Endothelial cell of umbilical vein (primary cell): ENCODE measurements around the gene OR6K3. TPM values are rescaled to one million over a fixed set of nuclear protein-coding genes. Genes with fewer than 3 reads are reported as not detected.

Source experiments
- BruUV-seq: library from RNA; stranded (reverse); fragments of 400-500 nt; replicated peaks from 2 replicates; lab custom pipeline; 2021; lab: Mats Ljungman, UMichigan
- CTCF ChIA-PET: fragments of 300-600, 350-600 bp; sonication (Branson Sonifier 250); formaldehyde crosslinking; loops from one replicate; lab custom pipeline; 2021; ENCODE audit warnings: antibody characterized with exemption, inconsistent platforms; lab: Charles Lee
- POLR2A ChIA-PET: fragments of 300-600, 350-600 bp; sonication (Branson Sonifier 250); formaldehyde crosslinking; loops from one replicate; lab custom pipeline; 2021; ENCODE audit warnings: antibody characterized with exemption, inconsistent platforms; lab: Charles Lee
- DNase-seq: peaks from one replicate; pipeline ENCODE4 v3.0.0-alpha.2; 2011; ENCODE audit warnings: low read depth, low spot score
- FAIRE-seq: peaks from 2 replicates; lab custom pipeline; 2011; peaks lifted over from hg19 to GRCh38; lab: Jason Lieb, UNC
- H2AFZ ChIP-seq: 2 replicates; pipeline ENCODE4 v1.6.0; 2012; ENCODE audit warnings: low read depth, low read length, control low read depth, inconsistent platforms
- H3K27ac ChIP-seq: 2 replicates; pipeline ENCODE4 v1.5.1; 2011; ENCODE audit warnings: low read depth, mild to moderate bottlenecking, control low read depth, low read length, moderate library complexity; ENCODE audit not compliant: insufficient read depth
- H3K27me3 ChIP-seq, 2 experiments: 2 replicates each; pipeline versions ENCODE4 v1.6.0 to v1.6.1; 2011; ENCODE audit warnings: low read length in 2 of 2, mixed read lengths in 1 of 2; ENCODE audit not compliant: control insufficient read depth in 2 of 2, insufficient read depth in 2 of 2
- H3K36me3 ChIP-seq, 2 experiments: 2 replicates in 1 of 2; 3 replicates in 1 of 2; pipeline ENCODE4 v1.5.1; 2011; ENCODE audit warnings: low read length in 2 of 2, mild to moderate bottlenecking in 1 of 2, moderate library complexity in 1 of 2; ENCODE audit not compliant: control insufficient read depth in 2 of 2, insufficient read depth in 2 of 2; ENCODE audit errors: extremely low read depth in 1 of 2
- H3K4me1 ChIP-seq: 3 replicates; pipeline ENCODE4 v1.5.1; 2011; ENCODE audit warnings: mild to moderate bottlenecking, low read length; ENCODE audit not compliant: control insufficient read depth, insufficient read depth; ENCODE audit errors: extremely low read depth
- H3K4me2 ChIP-seq: 2 replicates; pipeline ENCODE4 v1.6.1; 2011; ENCODE audit warnings: low read length, control low read depth, mixed read lengths; ENCODE audit not compliant: insufficient read depth
- H3K4me3 ChIP-seq, 3 experiments: fragments of 200-600 bp in 1 of 3; sonication (generic), shearing (Covaris generic) in 1 of 3; replicated peaks in 1 of 3; 2 replicates each; pipeline ENCODE4 v1.5.1; 2011 to 2016; ENCODE audit warnings: control low read depth in 3 of 3, low read length in 3 of 3, mild to moderate bottlenecking in 2 of 3, inconsistent platforms in 1 of 3, low read depth in 1 of 3, moderate library complexity in 1 of 3; ENCODE audit not compliant: insufficient read depth in 1 of 3
- H3K79me2 ChIP-seq: 2 replicates; pipeline ENCODE4 v1.6.0; 2012; ENCODE audit warnings: low read length, inconsistent platforms; ENCODE audit not compliant: control insufficient read depth, insufficient read depth
- H3K9ac ChIP-seq: replicated peaks from 2 replicates; pipeline ENCODE3; 2011; ENCODE audit warnings: low read length, control low read depth; ENCODE audit not compliant: insufficient read depth; ENCODE audit errors: extremely low read depth
- H3K9me1 ChIP-seq: replicated peaks from 3 replicates; pipeline ENCODE4 v1.6.0; 2011; ENCODE audit warnings: mild to moderate bottlenecking, low read length; ENCODE audit not compliant: control insufficient read depth, insufficient read depth; ENCODE audit errors: extremely low read depth
- H3K9me3 ChIP-seq: replicated peaks from 2 replicates; pipeline ENCODE4 v1.5.1; 2012; ENCODE audit warnings: low read length, inconsistent platforms; ENCODE audit not compliant: control insufficient read depth, insufficient read depth
- H4K20me1 ChIP-seq: replicated peaks from 2 replicates; pipeline ENCODE3; 2011; ENCODE audit warnings: mild to moderate bottlenecking, low read length; ENCODE audit not compliant: control insufficient read depth, insufficient read depth; ENCODE audit errors: extremely low read depth
- CTCF ChIP-seq, 2 donors: IDR thresholded peaks; 1 replicate in 1 of 2; 2 replicates in 1 of 2; pipeline ENCODE4 v1.5.1; 2011; ENCODE audit warnings: low read length in 2 of 2, mild to moderate bottlenecking in 2 of 2, moderate library complexity in 2 of 2, control low read depth in 1 of 2, inconsistent platforms in 1 of 2, low read depth in 1 of 2; ENCODE audit not compliant: insufficient read depth in 1 of 2; ENCODE audit errors: extremely low read depth in 1 of 2
- EZH2 ChIP-seq: IDR thresholded peaks from 2 replicates; pipeline ENCODE4 v1.6.1; 2012; ENCODE audit warnings: borderline replicate concordance, low read depth, mild to moderate bottlenecking, moderate library complexity, low read length, inconsistent platforms; ENCODE audit not compliant: severe bottlenecking
- GATA2 ChIP-seq: IDR thresholded peaks from 2 replicates; pipeline ENCODE4 v1.7.0; 2011; ENCODE audit warnings: low read depth, mild to moderate bottlenecking, moderate library complexity, mixed read lengths, low read length; ENCODE audit not compliant: insufficient read length, insufficient read depth
- JUN ChIP-seq: IDR thresholded peaks from 2 replicates; pipeline ENCODE4 v1.6.1; 2011; ENCODE audit warnings: borderline replicate concordance, low read depth; ENCODE audit not compliant: insufficient read length, insufficient read depth
- MYC ChIP-seq: IDR thresholded peaks from one replicate; pipeline ENCODE4 v1.6.1; 2011; ENCODE audit warnings: mild to moderate bottlenecking, low read depth, low read length
- POLR2A ChIP-seq: IDR thresholded peaks from 2 replicates; pipeline ENCODE4 v1.6.1; 2012; ENCODE audit warnings: low read depth, mild to moderate bottlenecking, control low read depth, low read length
- POLR2AphosphoS5 ChIP-seq: IDR thresholded peaks from 2 replicates; pipeline ENCODE4 v1.6.1; 2012; ENCODE audit warnings: low read depth, mild to moderate bottlenecking, control low read depth, low read length, moderate library complexity; ENCODE audit not compliant: insufficient read depth
- dilution Hi-C: fragments of 300-500 bp; cut with MboI; formaldehyde crosslinking; loops from one replicate; pipeline ENCODE4 v1.15.0; 2019; ENCODE audit warnings: low sequenced_read_pairs; ENCODE audit not compliant: extremely low pct_ligation_motif_present
- intact Hi-C: fragments of 100-400 bp; cut with micrococcal nuclease; formaldehyde crosslinking; loops from one replicate; pipeline ENCODE4 v1.10.0; 2022
- polyA plus RNA-seq, 4 experiments: library from polyadenylated mRNA; depleted of rRNA in 3 of 4; stranded (reverse) in 3 of 4; unstranded in 1 of 4; fragments of >200 nt; gene quantifications; 2 replicates each; pipeline versions ENCODE4 v1.2.1 to v1.2.3, GENCODE V29; 2011 to 2012; ENCODE audit warnings: missing spikeins in 1 of 4
- total RNA-seq: library from RNA; stranded (reverse); gene quantifications from 2 replicates; pipeline ENCODE4 v1.2.3, GENCODE V29; 2021
- TF ChIP-seq, protein P1 (sequence below): IDR thresholded peaks from 2 replicates; pipeline ENCODE4 v1.6.1; 2011; ENCODE audit not compliant: insufficient read depth, insufficient read length

OR6K3 gene
- total and polyA plus RNA-seq, 2 donors (not counting 3 experiments of a cell fraction or from before 2014, with no cell fraction given), result not detected

DNA sequence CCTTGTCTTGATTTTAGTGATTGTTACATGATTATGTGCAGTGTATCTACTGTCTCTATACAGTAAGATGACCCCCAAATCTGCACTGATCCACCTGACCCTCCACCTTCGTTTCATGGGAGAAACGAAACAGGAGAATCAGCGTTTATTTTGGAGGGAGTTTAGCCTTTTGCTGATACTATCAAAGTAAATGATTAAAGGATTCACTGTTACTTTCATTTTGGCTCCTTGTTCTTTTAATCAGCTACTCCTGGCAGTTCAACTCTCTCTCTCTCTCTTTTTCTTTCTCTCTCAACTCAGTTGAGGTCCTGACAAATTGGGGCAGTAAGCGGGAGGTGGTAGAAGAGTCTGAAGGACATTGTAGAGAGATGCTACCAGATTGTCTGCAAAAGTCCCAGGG, 9.9 kb upstream of the OR6K3 start:
- DNase-seq (no peak), FAIRE-seq (no peak)
- H4K20me1 ChIP-seq, result no peaks in the 10 kb centered on the region
- no peaks in the 10 kb centered on the region for H3K36me3 ChIP-seq
- no peak overlapping the region for H3K4me3 ChIP-seq
- no TSS peak for BruUV-seq
- POLR2A ChIA-PET, result no interaction called here
- H3K9ac ChIP-seq, result no peak overlapping the region
- H3K9me1 ChIP-seq, result no peaks in the 10 kb centered on the region
- H3K27me3 ChIP-seq, result no peaks in the 10 kb centered on the region
- H3K9me3 ChIP-seq, result no peaks in the 10 kb centered on the region
- no peak overlapping the region for H2AFZ ChIP-seq
- H3K4me1 ChIP-seq, result no peaks in the 10 kb centered on the region
- TF ChIP-seq MYC (no peak), EZH2 (no peak), CTCF (IDR thresholded peaks at IDR 0.05; ENCODE audit: extremely low read depth in 1 of 2, insufficient read depth in 1 of 2, low read depth in 1 of 2, low read length in 2 of 2) (no peak), POLR2A (no peak), POLR2AphosphoS5 (no peak), GATA2 (no peak), JUN (no peak)
- TF ChIP-seq, protein P1, sequence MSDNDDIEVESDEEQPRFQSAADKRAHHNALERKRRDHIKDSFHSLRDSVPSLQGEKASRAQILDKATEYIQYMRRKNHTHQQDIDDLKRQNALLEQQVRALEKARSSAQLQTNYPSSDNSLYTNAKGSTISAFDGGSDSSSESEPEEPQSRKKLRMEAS, result no peak
- no peak overlapping the region for H3K27ac ChIP-seq
- dilution Hi-C loops (no loop called here), intact Hi-C loops (no loop called here)
- no peak overlapping the region for H3K4me2 ChIP-seq
- no peaks in the 10 kb centered on the region for H3K79me2 ChIP-seq
- CTCF ChIA-PET, result no interaction called here
